Measurements from ENCODE around the gene CDKN2D. TPM values are rescaled to one million over a fixed set of nuclear protein-coding genes. Genes with fewer than 3 reads are reported as not detected.
A peak's percentile ranks its signal among the peaks of the same experiment; 100 is the strongest.

Gene CDKN2D
- total and polyA plus RNA-seq, 2 of the 13 experiments (the other 11 are each of a cell fraction or from before 2014, with no cell fraction given): 5.4 to 8.6 TPM

- TF ChIP-seq ZNF687 (CRISPR knock-in tag; IDR thresholded peaks at IDR 0.05): peak; percentile 56; the same call in 1 of the 2 replicates
- no peak for TF ChIP-seq TOE1 (CRISPR knock-in tag; IDR thresholded peaks at IDR 0.05)
- 0 out of 2 replicates have a peak, but pooled peaks have one; percentile 26 for TF ChIP-seq HOXA3 (CRISPR knock-in tag; IDR thresholded peaks at IDR 0.05)
- TF ChIP-seq ZFY (CRISPR knock-in tag; IDR thresholded peaks at IDR 0.05): no peak
- TF ChIP-seq ZHX1 (CRISPR knock-in tag; IDR thresholded peaks at IDR 0.05; ENCODE audit: low read depth): peak; percentile 46; the same call in 1 of the 2 replicates
- TF ChIP-seq ZNF768 (CRISPR knock-in tag; IDR thresholded peaks at IDR 0.05): 0 out of 2 replicates have a peak, but pooled peaks have one; percentile 12
- no peak for TF ChIP-seq ZNF609 (CRISPR knock-in tag; IDR thresholded peaks at IDR 0.05; ENCODE audit: borderline replicate concordance)
- peak; percentile 86; the same call in 1 of the 2 replicates for TF ChIP-seq ZBTB4 (CRISPR knock-in tag; IDR thresholded peaks at IDR 0.05; ENCODE audit: borderline replicate concordance)
- TF ChIP-seq SPEN (CRISPR knock-in tag; IDR thresholded peaks at IDR 0.05; ENCODE audit: low read depth): no peak
- no peak for TF ChIP-seq NFIB (CRISPR knock-in tag; IDR thresholded peaks at IDR 0.05; ENCODE audit: borderline replicate concordance)
- TF ChIP-seq TARDBP (CRISPR knock-in tag; IDR thresholded peaks at IDR 0.05): 0 out of 2 replicates have a peak, but pooled peaks have one; percentile 22
- TF ChIP-seq KDM1A (CRISPR knock-in tag; IDR thresholded peaks at IDR 0.05): no peak
- TF ChIP-seq ZNF607 (CRISPR knock-in tag; IDR thresholded peaks at IDR 0.05; ENCODE audit: borderline replicate concordance): no peak
- no peak for TF ChIP-seq ZNF782 (CRISPR knock-in tag; IDR thresholded peaks at IDR 0.05; ENCODE audit: borderline replicate concordance)
Observed at GRCh38 chr19:10544753-10545251, 24.0 kb downstream of the CDKN2D start (continued).

Data from HepG2 (cell line).